NCI-H1092 treated with DMSO at 0.1 percent for 48 hours (cell line): ENCODE results near the gene POLG2.
"Not testable (repeated sequence)": the region's sequence is repeated elsewhere in the genome, so short reads cannot be mapped to it uniquely, and the experiment has no call there.

Experiments used
- DNase-seq: peaks from one replicate; lab custom pipeline; 2025; lab: John Stamatoyannopoulos, UW

Gene POLG2

DNA sequence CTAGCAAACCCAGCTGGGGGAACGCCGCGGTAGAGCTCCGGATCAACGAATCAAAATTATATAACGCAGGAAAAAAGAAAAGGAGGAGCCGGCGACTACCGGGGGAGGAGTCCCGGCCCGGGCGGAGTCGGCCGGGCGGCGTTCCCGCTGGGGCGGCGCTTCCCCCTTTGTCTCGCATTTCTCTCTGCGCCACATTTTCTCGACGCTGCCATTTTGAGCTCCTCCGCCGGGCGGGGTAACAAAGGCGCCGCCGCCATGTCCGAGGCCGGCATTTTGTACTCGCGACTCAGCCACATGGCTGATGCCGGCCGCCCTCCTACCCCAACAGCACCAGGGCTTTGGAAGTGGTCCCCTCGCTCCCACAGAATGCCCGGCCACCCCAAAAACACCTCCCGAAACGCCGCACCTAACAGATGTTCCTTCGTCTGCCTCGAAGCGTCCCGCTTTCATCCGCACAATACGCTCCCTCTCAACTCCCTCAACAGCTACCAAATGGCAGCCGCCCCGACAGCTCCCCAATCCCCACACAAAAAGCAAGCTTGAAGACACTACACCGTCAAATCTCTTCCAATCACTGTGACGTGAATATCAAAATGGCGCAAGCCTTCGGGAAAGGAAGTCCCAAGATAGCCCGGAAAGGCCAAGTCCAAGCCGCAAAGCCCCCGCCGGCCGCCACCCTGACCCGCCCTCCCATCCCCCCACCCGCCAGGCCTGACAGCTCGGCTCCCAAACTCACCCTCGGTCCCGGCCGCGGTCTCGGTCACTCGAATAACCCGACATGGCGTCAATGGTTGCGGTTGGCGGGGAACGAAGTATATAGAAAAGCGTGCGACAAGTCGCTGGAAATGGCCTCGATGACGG lies 8.7 kb upstream of the POLG2 start:
- peak; percentile 87 for DNase-seq

DNA sequence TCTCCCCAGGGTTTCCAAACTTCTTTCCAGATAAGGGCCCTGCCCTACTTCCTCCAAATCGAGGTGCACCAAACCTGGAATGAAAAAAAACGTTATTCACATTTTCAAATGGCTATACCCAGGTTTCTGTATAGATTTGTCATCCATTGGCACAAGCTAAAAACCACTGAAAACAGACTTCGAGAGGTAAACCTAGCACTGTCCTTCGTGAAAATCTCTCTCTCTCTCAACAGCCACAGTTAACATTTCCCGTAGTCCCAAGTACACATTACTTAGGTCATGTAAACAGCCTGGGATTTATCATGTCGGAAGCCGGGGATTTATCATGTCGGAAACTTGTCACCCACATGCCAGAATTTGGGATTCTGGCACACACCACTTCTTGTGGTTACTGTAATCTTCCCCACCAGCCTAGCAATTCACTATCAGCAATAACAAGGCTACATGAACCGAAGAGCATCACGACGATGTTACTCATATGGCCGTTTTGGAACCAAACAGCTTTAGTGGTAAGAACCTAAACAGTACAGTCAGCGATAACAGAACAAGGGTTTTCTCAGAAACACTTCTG lies 8.0 kb upstream of the POLG2 start:
- no peak for DNase-seq

DNA sequence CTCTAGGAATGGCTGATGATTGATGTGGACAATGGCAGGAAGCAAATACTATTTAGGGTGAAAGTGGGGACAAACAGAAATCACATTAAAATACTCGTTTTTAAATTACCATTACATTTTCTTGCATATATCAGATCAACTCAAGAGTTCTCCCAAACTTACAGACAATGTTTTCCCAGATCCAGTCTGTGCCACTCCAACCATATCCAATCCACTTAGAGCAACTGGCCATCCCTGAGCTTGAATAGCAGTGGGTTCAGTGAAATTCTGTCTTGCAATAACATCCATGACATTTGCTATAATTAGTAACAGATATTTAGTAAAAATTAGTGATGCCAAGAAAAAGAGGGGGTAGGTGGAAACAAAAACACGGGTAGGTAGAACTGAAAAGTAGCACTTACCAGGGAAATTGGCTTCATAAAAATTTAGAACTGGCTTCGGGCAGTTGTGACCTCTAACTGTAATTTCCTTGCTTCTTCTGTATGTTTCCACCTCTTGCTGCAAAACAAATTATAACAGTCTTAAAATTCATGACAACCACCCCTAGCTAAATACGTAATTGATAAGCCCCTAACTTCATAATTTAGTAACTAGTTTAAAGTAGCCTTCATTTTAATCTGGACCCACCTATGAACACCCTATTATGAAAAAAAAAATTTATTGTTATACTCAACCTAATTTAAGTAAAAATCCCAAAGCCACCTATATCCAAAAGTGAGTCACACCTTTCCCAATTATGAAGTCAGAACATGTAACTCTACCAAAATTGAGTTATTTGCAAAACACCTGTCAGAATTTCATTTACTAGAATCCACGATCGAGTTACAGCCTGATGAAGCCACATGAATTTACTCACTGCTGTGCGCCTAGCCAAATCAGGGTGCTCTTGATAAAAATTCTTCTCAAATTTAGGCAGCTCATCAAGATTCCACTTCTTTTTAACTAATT lies 7.2 kb upstream of the POLG2 start:
- no peak for DNase-seq

DNA sequence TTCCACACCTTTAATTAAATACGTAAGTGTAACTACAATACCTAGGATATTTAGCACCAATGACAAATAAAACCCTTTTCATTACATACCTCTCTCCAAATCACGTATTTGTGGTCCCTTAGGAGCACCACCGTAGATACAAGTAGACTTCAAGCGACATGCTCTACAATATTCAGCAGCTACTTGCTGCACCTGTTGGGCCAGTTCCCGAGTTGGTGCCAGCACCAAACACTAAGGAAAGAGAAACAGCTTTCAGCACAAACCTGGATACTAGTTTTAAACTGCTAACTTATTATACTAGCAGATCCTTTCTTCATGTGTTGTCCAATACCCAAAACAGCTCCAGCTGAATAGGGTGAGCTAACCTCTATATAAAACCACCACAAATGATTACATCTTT lies 6.5 kb upstream of the POLG2 start:
- no peak for DNase-seq

DNA sequence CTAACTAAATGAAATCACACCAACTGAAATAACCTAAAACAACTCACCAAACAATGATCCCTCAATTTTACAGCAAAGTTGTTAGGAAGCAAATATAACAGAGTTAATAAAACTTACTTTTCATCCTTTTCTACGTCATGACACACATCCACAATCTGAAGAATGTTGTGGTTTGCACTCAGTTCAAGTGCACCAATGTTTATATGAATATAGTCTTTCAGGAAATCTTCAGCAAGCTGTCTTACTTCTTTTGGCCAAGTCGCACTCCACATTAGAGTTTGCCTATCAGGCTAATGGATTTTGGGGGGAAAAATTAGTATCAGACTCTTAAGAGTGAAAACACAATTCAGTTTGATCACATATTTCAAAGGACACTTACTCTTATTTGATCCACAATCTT lies 6.0 kb upstream of the POLG2 start:
- no peak for DNase-seq

DNA sequence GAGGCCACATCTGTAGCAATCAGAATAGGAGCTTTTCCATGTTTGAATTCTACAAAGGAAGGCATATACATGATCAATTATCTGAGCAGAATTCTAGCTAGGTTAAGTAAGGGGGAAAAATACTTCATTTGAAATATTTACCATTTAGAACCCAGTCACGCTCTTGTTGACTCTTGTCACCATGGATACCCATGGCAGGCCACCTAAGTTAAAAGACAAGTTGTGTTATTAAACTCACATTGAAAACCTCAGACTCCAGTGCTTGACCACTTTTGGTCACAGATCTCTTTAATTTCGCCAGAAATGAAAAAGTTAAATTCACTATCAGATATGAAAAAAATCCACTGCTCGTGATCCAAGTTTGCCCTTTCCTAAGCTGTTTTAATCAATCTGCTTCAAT lies 5.2 kb upstream of the POLG2 start:
- no peak for DNase-seq

DNA sequence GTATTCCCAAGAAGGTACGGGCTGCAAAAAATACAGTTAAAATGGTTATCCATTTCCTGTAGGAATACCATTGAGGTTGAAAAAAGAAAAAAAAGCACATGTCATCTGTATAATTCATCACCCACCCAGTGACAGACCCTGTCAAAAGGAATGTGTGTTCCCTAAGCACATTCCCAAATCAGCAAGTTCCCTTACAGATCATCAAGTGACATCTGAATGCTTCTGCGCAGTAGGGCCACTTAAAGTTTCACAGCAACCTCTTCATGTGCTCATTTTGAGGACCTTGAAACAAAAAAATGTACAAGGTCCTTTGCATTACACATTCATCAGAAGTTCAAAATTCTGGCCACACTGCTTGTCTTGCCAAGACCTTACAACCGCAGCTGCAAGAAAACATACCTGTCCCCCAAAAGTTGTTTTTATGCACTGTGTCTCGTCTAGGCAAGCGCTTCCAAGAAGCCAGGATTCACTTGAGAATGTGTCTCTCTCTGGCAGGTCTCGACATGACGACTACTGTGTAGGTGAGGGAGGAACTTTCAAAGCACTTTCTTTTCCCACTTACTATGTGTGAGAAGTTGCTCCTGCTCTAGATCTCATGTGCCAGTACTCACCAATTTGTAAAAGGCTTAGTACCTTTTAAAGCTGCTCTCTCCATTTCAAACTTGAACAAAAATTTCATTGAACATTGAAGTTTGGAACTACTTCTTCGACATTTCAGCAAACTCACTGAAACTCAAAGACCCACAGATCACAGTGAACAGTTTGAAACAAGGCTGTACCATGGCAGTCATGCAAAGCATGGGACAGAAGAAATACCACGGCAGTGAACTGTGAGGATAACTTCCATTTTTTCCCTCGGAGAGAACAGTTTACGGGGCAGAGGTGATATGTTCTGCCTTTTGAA lies 4.3 kb upstream of the POLG2 start:
- DNase-seq, result no peak

DNA sequence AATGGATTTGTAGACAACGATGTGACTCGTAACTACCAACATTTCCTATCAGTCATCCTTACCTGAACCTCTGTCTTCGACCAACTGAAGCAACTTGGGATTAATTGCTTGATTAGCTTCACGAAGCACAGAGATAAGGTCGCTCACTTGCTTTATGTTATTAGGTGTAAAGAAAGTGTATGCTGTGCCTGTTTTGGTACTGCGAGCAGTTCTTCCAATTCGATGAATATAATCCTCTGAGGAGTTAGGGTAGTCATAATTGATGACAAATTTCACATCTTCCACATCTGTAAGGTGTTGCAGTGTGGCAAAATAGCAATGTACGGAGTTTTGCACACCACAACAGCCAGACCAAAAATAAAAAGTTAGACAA lies 3.6 kb upstream of the POLG2 start:
- DNase-seq, result no peak

DNA sequence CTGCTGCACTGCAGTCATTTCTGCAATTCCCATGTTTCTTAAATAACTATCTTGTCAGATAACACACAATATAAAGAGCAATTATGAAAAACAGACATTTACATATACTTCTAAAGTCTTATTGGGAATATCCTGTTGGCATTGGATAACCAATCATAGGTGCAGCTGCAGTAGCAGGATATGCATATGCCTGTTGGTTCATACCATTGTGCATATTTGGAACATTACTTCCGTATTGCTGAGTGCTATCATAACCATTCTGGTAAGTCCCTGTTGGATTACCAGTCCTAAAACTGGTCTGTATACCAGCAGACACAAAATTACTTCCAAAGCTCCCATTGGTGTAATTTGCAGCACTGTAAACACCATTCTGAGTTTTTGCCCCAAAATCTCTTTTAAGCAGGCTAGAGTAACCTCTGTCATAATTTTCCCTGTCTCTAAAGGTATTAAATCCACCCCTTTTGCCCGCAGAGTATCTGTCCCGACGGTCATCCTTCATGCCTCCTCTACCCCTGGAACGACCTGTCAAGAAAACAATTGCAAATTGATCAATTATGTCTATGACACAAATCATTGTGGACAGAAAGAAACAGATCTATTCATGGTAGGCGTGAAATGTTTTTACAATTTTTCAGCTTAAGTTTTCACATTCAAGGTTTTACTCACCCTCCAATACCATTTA lies 3.1 kb upstream of the POLG2 start:
- no peak for DNase-seq

DNA sequence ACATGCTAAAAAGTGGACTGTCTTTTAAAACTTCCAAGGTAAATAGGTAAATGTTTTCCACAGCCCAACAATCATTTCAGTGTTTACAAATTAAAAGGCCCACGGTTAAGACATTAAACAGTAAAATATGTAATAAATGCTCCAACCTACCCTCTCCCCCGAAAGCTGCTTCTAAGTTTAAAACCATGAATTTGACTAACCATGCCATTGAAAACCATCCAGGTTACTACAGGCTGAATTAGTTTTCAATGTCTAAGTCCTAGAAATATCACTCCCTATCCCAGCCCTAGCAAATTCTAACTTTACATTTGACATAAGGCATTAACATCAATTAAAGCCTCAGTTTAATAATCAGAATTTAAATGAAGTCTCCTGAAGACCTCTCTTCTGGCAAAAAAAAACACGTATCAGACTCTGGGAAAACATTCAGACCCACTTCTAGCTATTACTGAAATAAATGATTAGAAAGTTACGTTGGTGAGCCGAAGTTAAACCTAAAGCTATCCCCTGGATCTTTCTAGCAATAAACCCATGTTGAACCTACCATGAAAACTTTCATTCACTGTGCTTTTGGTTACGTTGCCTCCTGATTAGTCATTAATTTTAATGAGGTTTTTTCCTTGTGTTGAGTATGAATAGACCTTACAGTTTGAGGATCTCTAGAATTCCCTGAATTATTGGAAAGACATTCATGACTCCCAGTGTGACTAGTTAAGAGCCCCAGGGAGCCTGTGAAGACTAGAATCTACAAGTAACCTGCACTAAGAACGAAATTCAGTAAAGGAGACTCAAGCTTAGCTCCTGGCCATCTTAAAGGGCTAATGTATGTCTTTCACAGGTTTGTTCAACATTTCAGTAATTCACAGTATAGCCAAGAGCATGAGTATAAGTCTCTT lies 1.7 kb upstream of the POLG2 start:
- DNase-seq, result no peak

DNA sequence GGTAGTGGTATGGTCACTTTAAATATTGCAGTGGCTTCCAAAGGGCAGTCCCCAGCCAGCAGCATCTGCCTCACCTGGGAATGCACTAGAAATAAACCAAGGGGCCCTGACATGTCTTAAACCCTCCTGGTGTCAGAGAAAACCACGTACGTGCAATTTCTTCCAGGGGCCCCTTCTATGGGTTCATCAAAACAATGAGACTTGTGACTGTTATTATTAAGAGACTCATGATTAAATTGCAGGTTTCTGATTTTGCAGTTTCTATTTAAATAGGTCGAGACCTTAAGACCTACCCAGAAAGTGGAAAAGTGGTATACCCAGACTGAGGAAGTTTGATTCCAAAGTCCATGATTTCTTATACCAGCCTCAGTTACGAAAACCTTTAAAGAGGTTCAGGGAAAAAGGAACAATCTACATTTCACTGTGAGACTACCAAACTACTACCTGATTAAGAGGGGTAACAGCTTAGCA lies 746 bp upstream of the POLG2 start:
- no peak for DNase-seq

DNA sequence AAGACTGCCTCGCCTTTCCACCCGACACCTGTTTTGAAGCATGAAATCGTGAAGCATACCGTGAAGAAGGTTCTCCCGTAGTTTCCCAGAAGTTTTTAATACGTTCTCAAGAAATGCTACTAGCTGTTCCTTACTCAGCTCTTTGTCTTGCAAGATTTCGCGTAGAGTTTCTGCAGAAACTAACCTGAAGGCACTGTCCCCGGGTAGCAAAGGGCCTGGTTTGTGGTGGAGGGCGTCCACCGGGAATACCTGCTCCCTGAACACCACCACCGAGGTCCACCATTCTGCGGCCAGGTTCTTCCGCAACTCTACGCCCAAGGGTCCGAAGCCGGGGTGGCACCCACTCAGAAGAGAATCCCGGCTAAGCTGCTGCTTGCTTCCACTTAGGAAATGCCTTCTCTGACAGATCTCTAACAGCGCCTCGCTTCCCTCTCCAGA lies 487 bp downstream of the POLG2 start:
- no peak for DNase-seq

DNA sequence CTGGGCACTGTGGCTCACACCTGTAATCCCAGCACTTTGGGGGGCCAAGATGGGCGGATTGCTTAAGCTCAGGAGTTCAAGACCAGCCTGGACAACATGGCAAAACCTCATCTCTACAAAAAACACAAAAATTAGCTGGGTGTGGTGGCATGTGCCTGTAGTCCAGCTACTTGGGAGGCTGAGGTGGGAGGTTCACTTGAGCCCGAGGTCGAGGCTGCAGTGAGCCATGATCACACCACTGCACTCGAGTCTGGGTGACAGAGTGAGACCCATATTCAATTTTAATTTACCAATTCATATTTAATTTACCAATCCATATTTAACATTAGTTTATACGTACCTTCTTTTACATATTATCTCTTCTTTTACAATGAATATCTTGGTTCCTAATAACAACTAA lies 1.6 kb downstream of the POLG2 start:
- DNase-seq, result not testable (repeated sequence)

DNA sequence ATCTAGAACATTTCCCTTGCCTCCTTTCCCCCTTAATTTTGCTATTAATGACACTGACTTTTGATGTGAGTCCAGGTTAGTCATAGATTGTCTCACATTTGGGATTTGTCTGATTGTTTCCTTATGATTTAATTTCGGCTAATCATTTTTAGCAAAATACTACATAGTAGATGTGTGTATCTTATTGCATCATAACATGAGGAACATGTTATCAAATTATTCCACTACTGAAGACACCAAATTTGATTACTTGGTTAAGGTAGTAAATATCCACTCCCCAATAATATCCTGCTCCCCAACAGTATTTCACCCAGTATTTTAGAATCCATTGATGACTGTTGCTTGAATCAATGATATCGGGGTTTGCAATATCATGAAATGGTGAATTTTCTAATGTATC lies 2.7 kb downstream of the POLG2 start:
- DNase-seq, result no peak

DNA sequence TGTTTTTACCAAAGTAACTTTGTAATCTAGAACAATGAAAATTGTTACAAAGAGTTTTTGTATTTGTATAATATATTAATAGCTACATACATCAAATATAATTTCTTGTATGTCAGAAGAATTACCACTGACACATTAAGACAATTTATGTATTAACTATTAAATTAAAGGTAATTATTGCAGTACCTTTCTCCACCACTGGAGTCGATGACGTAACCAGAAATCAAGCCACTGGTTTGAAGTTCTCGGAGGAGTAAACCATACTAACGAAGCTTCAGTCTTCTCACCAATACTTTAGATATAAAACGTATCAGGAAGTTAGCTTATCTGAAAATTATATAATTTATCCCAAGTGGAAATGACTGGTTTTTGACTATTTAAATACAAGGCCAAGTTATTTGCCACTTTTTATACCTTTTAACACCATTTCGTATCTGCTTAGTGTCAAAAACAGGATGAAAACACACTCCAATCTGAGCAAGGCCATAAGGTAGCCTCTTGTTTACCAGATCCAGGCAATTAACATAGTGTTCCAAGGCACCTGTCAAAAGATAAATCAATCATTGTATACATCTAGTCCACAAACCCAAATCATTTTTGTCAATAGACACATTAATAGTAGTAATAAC lies 4.3 kb downstream of the POLG2 start:
- no peak for DNase-seq

DNA sequence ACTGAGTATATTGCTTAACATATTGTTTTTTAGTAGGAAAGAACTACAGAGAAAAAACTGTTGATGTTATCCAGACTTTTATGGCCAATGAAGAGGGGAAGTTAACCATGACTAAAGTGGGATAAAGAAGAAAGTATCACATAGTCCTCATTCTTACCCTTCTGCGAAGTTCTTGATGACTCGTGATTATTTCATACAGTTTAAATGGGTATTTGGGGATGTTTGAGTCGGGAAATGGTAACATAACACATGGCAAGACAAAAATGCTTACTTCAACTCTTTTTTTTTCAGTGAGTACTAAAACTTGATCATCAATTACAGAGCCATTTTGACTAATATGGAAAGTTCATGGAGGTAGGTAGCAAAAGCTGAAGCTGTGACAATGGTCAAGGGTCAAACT lies 4.9 kb downstream of the POLG2 start:
- no peak for DNase-seq

DNA sequence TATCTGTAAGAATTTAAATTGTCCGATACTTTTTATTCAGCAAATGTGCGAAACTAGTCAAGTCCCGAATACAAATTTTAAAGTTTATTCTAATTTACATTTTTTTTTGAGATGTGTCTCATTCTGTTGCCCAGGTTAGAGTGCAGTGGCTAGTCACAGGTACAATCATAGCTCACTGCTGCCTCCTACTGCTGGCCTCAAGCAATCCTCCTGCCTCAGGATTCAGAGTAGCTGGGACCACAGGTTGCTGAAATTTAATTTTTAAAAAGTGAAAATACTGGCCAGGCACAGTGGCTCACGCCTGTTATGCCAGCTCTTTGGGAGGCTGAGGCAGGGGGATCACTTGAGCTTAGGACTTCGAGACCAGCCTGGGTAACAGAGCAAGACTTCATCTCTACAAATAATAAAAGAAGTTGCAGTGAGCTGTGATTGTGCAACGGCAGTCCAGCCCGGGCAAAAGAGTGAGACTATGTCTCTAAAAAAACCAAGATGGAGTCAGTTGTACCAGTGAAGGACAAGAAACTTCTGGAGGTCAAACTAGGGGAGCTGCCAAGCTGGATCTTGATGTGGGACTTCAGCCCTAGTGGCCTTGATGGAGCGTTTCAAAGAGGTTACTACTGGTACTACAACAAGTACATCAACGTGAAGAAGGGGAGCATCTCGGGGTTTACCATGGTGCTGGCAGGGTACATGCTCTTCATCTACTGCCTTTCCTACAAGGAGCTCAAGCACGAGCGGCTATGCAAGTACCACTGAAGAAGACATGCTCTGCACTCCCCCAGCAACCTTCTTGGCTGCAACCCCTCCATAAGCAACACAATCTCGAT lies 5.6 kb downstream of the POLG2 start:
- DNase-seq, result no peak

DNA sequence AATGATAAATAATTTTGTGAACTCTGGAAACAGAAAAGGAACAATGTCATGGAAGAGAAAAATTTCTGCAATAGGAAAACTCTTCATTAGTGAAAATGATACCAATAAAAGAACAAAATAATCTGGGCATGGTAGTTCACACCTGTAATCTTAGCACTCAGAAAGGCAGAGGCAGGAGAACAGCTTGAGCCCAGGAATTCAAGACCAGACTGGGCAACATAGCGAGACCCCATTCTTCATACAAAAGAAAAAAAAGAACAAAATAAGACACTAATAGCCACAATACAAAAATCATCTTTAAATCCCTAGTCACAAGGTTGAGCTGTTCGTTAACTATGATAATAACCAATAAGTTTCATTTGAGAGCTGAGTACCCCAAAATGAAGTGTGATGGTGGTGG lies 8.6 kb downstream of the POLG2 start:
- no peak for DNase-seq

DNA sequence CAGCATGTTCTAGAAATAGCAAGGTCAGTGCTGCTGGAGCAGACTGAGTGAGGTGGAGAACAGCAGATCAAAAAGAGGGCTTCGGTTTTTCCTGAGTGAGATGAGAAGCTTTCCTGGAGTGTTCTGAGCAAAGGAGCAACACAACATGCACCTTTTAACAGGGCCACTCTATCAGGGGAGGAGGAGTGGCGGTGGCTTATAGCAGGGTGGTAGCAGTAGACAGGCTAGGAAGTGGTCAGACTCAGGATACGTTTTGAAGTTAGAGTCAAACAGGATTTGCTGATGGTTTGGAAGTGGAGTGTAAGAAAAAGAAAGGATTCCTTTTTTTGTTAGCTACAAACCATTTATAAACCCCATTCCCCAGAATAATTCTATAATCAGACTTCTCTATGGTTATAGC lies 12.5 kb downstream of the POLG2 start:
- no peak for DNase-seq
